CD8-positive, alpha-beta memory T cell (primary cell): ENCODE results near the gene CCHCR1. TPM values are rescaled to one million over a fixed set of nuclear protein-coding genes. Genes with fewer than 3 reads are reported as not detected.
"Not testable (repeated sequence)": the region's sequence is repeated elsewhere in the genome, so short reads cannot be mapped to it uniquely, and the experiment has no call there.

ENCODE experiments used
- CTCF ChIA-PET: fragments of 350-600 bp; sonication (Branson Sonifier 250); formaldehyde crosslinking; loops from one replicate; lab custom pipeline; 2021; ENCODE audit warnings: antibody characterized with exemption; lab: Charles Lee
- POLR2A ChIA-PET: fragments of 350-600 bp; sonication (Branson Sonifier 250); formaldehyde crosslinking; loops from one replicate; lab custom pipeline; 2021; ENCODE audit warnings: antibody characterized with exemption; lab: Charles Lee
- DNase-seq, 5 donors: peaks; one replicate each; pipeline versions ENCODE4 v3.0.0 to v3.0.0-alpha.2; 2020 to 2022; ENCODE audit warnings: mixed read lengths in 1 of 5
- H3K27ac ChIP-seq: one replicate; pipeline ENCODE4 v1.7.0; 2013; ENCODE audit warnings: low read depth, mild to moderate bottlenecking, low read length, moderate library complexity
- H3K27me3 ChIP-seq: 2 replicates; pipeline ENCODE4 v1.7.0; 2013; ENCODE audit warnings: low read length, mild to moderate bottlenecking; ENCODE audit not compliant: insufficient read depth, poor library complexity, severe bottlenecking
- H3K36me3 ChIP-seq: 2 replicates; pipeline ENCODE4 v1.7.0; 2013; ENCODE audit warnings: mild to moderate bottlenecking, low read length, moderate library complexity; ENCODE audit not compliant: insufficient read depth
- H3K4me1 ChIP-seq: 2 replicates; pipeline ENCODE4 v1.7.0; 2013; ENCODE audit warnings: mild to moderate bottlenecking, low read length, moderate library complexity; ENCODE audit not compliant: insufficient read depth
- H3K4me3 ChIP-seq: 2 replicates; pipeline ENCODE4 v1.7.0; 2013; ENCODE audit warnings: mild to moderate bottlenecking, low read length
- H3K9me3 ChIP-seq: 2 replicates; pipeline ENCODE4 v1.7.0; 2013; ENCODE audit warnings: mild to moderate bottlenecking, low read length
- H3K27ac Mint-ChIP-seq, 8 donors: one replicate each; pipeline ENCODE4 v1.8.0; 2020 to 2021; ENCODE audit warnings: mixed read lengths in 8 of 8, mild to moderate bottlenecking in 6 of 8, inconsistent platforms in 3 of 8, moderate library complexity in 3 of 8
- H3K27me3 Mint-ChIP-seq, 2 donors: one replicate each; pipeline ENCODE4 v1.8.0; 2020 to 2021; ENCODE audit warnings: mixed read lengths in 2 of 2, mild to moderate bottlenecking in 1 of 2, moderate library complexity in 1 of 2
- H3K36me3 Mint-ChIP-seq, 3 donors: one replicate each; pipeline ENCODE4 v1.8.0; 2020 to 2021; ENCODE audit warnings: mixed read lengths in 3 of 3, inconsistent platforms in 1 of 3, mild to moderate bottlenecking in 1 of 3
- H3K4me1 Mint-ChIP-seq, 3 donors: one replicate each; pipeline ENCODE4 v1.8.0; 2020 to 2021; ENCODE audit warnings: mixed read lengths in 3 of 3, inconsistent platforms in 1 of 3, mild to moderate bottlenecking in 1 of 3
- H3K4me3 Mint-ChIP-seq, 7 donors: one replicate each; pipeline ENCODE4 v1.8.0; 2020 to 2021; ENCODE audit warnings: mixed read lengths in 7 of 7, mild to moderate bottlenecking in 6 of 7, moderate library complexity in 4 of 7, inconsistent platforms in 2 of 7
- H3K9me3 Mint-ChIP-seq, 5 donors: one replicate each; pipeline ENCODE4 v1.8.0; 2020 to 2022; ENCODE audit warnings: mixed read lengths in 5 of 5, mild to moderate bottlenecking in 3 of 5, moderate library complexity in 2 of 5, inconsistent platforms in 1 of 5
- polyA plus RNA-seq: library from polyadenylated mRNA; unstranded; fragments of 300-500 nt; fragmentation: Illumina TruSeq; gene quantifications from one replicate; pipeline ENCODE4 v1.2.3, GENCODE V29; 2021
- total RNA-seq, 2 experiments: library from RNA; stranded (reverse); gene quantifications; one replicate each; pipeline ENCODE4 v1.2.3, GENCODE V29; 2021

Gene CCHCR1
- total and polyA plus RNA-seq, 3 experiments from 2014 or later = 7.4 to 46.1 (median 45.9) TPM

GRCh38 chr6:31165064-31165832 lies 7.6 kb upstream of the CCHCR1 start:
- H3K9me3 Mint-ChIP-seq, H3K36me3 Mint-ChIP-seq, H3K4me1 Mint-ChIP-seq, H3K27me3 ChIP-seq, H3K4me3 Mint-ChIP-seq, H3K27me3 Mint-ChIP-seq, H3K4me1 ChIP-seq, H3K4me3 ChIP-seq, H3K36me3 ChIP-seq, H3K9me3 ChIP-seq, POLR2A ChIA-PET, DNase-seq, H3K27ac ChIP-seq: not testable (repeated sequence)
- H3K27ac Mint-ChIP-seq = peak overlapping the region in 2 of 8 donors; percentile 5 to 11
- CTCF ChIA-PET = interaction anchor here (1.7 to 1.9 kb wide), 2 partner anchors 10 to 198 kb away, joined by 4 read pairs; no protein-coding TSS in a partner anchor

GRCh38 chr6:31164475-31165063 lies 7.0 kb upstream of the CCHCR1 start:
- H3K9me3 Mint-ChIP-seq, H3K9me3 ChIP-seq, H3K4me1 Mint-ChIP-seq, POLR2A ChIA-PET, H3K4me3 ChIP-seq, H3K4me1 ChIP-seq, H3K4me3 Mint-ChIP-seq, DNase-seq, H3K27ac ChIP-seq, H3K36me3 Mint-ChIP-seq, H3K27me3 Mint-ChIP-seq, H3K27me3 ChIP-seq, H3K36me3 ChIP-seq: not testable (repeated sequence)
- CTCF ChIA-PET = interaction anchor here (1.3 to 1.9 kb wide), 2 partner anchors 198 to 202 kb away, joined by 3 to 4 read pairs; no protein-coding TSS in a partner anchor
- peak overlapping the region in 2 of 8 donors; percentile 11 to 24 for H3K27ac Mint-ChIP-seq

- H3K36me3 ChIP-seq = no peaks in the 10 kb centered on the region
- H3K27me3 ChIP-seq = no peaks in the 10 kb centered on the region
- H3K4me3 ChIP-seq = no peak overlapping the region
- peaks cover 11% of the 10 kb centered on the region for H3K4me1 ChIP-seq
- Mint-ChIP-seq H3K27ac (no peak overlapping the region), H3K4me1 (peaks cover 7 to 16% (median 12%) of the 10 kb centered on the region in 3 donors), H3K27me3 (no peaks in the 10 kb centered on the region), H3K9me3 (no peaks in the 10 kb centered on the region), H3K4me3 (no peak overlapping the region), H3K36me3 (peaks cover 0 to 6% (median 3%) of the 10 kb centered on the region in 3 donors)
- ChIA-PET CTCF (interaction anchor here (1.3 to 1.9 kb wide), 2 partner anchors 199 to 203 kb away, joined by 3 to 4 read pairs; no protein-coding TSS in a partner anchor), POLR2A (no interaction called here)
- no peak for DNase-seq
- no peak overlapping the region for H3K27ac ChIP-seq
- no peaks in the 10 kb centered on the region for H3K9me3 ChIP-seq
These were observed 6.3 kb upstream of the CCHCR1 start for GRCh38 chr6:31163922-31164321.

- DNase-seq = no peak
- Histone ChIP-seq H3K27me3 (no peaks in the 10 kb centered on the region), H3K4me1 (peaks cover 13% of the 10 kb centered on the region), H3K36me3 (no peaks in the 10 kb centered on the region), H3K9me3 (no peaks in the 10 kb centered on the region), H3K27ac (no peak overlapping the region), H3K4me3 (no peak overlapping the region)
- Mint-ChIP-seq H3K36me3 (peaks cover 0 to 12% (median 3%) of the 10 kb centered on the region in 3 donors), H3K27me3 (no peaks in the 10 kb centered on the region), H3K27ac (peak overlapping the region in 1 of 8 donors; percentile 16), H3K4me3 (no peak overlapping the region), H3K9me3 (no peaks in the 10 kb centered on the region), H3K4me1 (peaks cover 16 to 29% (median 25%) of the 10 kb centered on the region in 3 donors)
- CTCF ChIA-PET = no interaction called here
- POLR2A ChIA-PET = no interaction called here
These were observed 5.0 kb upstream of the CCHCR1 start for GRCh38 chr6:31162463-31163165.

- H3K9me3 Mint-ChIP-seq = no peaks in the 10 kb centered on the region
- H3K4me3 Mint-ChIP-seq = no peak overlapping the region
- DNase-seq = no peak
- H3K27me3 Mint-ChIP-seq = no peaks in the 10 kb centered on the region
- peak overlapping the region in 3 of 8 donors; percentile 2 to 75 (median 32) for H3K27ac Mint-ChIP-seq
- ChIA-PET POLR2A (no interaction called here), CTCF (no interaction called here)
- Histone ChIP-seq H3K4me3 (no peak overlapping the region), H3K27ac (no peak overlapping the region), H3K9me3 (no peaks in the 10 kb centered on the region), H3K27me3 (no peaks in the 10 kb centered on the region), H3K4me1 (peaks cover 18% of the 10 kb centered on the region), H3K36me3 (no peaks in the 10 kb centered on the region)
- H3K4me1 Mint-ChIP-seq = peaks cover 23 to 38% (median 33%) of the 10 kb centered on the region in 3 donors
- peaks cover 0 to 12% (median 3%) of the 10 kb centered on the region in 3 donors for H3K36me3 Mint-ChIP-seq
These were observed 3.9 kb upstream of the CCHCR1 start for GRCh38 chr6:31161216-31162126.

GRCh38 chr6:31158863-31159855 lies 1.6 kb upstream of the CCHCR1 start:
- peaks cover 23 to 35% (median 33%) of the 10 kb centered on the region in 3 donors for H3K4me1 Mint-ChIP-seq
- H3K9me3 ChIP-seq = no peaks in the 10 kb centered on the region
- H3K27ac Mint-ChIP-seq = peak overlapping the region; percentile 22 to 96 (median 90)
- POLR2A ChIA-PET = interaction anchor here (0.5 to 2.0 kb wide), 4 partner anchors 10 to 434 kb away, joined by 3 to 12 read pairs (median 5); no protein-coding TSS in a partner anchor
- peak overlapping the region; percentile 70 for H3K27ac ChIP-seq
- H3K4me1 ChIP-seq = peaks cover 18% of the 10 kb centered on the region
- peaks cover 4% of the 10 kb centered on the region for H3K36me3 ChIP-seq
- peak overlapping the region; percentile 80 to 98 (median 88) for H3K4me3 Mint-ChIP-seq
- peak in 4 of 5 donors; percentile 13 to 64 (median 20) for DNase-seq
- peaks cover 4 to 27% (median 4%) of the 10 kb centered on the region in 3 donors for H3K36me3 Mint-ChIP-seq
- H3K4me3 ChIP-seq = peak overlapping the region; percentile 88
- H3K9me3 Mint-ChIP-seq = no peaks in the 10 kb centered on the region
- CTCF ChIA-PET = interaction anchor here (0.8 to 1.4 kb wide), 5 partner anchors 8 to 207 kb away, joined by 3 to 5 read pairs (median 3); no protein-coding TSS in a partner anchor
- no peaks in the 10 kb centered on the region for H3K27me3 ChIP-seq
- no peaks in the 10 kb centered on the region for H3K27me3 Mint-ChIP-seq
